GM23338 (cell line): ENCODE measurements around the gene LCN12.

Experiments
- CREB1 ChIP-seq: fragments of 250-450 bp; sonication (Bioruptor Pico); IDR thresholded peaks from 2 replicates; pipeline ENCODE4 v1.5.0; 2020; ENCODE audit warnings: low read depth, mild to moderate bottlenecking, moderate library complexity
- CTCF ChIP-seq, 2 experiments: fragments of 200-600 bp in 1 of 2; sonication (generic) in 1 of 2; conservative IDR thresholded peaks; 2 replicates each; pipeline versions ENCODE4 v1.5.1 to v1.6.1; 2016 to 2017; ENCODE audit warnings: antibody characterized with exemption in 2 of 2, low read depth in 2 of 2, mild to moderate bottlenecking in 2 of 2, moderate library complexity in 1 of 2
- ETS1 ChIP-seq: IDR thresholded peaks from 2 replicates; pipeline ENCODE4 v1.6.1; 2016; ENCODE audit warnings: antibody characterized with exemption
- EZH2 ChIP-seq: fragments of 200-600 bp; sonication (generic); IDR thresholded peaks from one replicate; pipeline ENCODE4 v1.8.0; 2017; ENCODE audit warnings: antibody characterized with exemption, mild to moderate bottlenecking, low read depth; ENCODE audit not compliant: unreplicated experiment
- EZH2phosphoT487 ChIP-seq: fragments of 200-600 bp; sonication (generic); IDR thresholded peaks from one replicate; pipeline ENCODE4 v1.8.1; 2018; ENCODE audit warnings: antibody characterized with exemption; ENCODE audit not compliant: unreplicated experiment
- JUNB ChIP-seq: IDR thresholded peaks from one replicate; pipeline ENCODE4 v1.6.1; 2016; ENCODE audit warnings: antibody characterized with exemption; ENCODE audit not compliant: unreplicated experiment
- NANOG ChIP-seq: IDR thresholded peaks from 2 replicates; pipeline ENCODE4 v1.6.1; 2016; ENCODE audit warnings: antibody characterized with exemption, borderline replicate concordance
- POLR2AphosphoS5 ChIP-seq: IDR thresholded peaks from 2 replicates; pipeline ENCODE4 v1.6.1; 2016; ENCODE audit warnings: antibody characterized with exemption, low read depth
- REST ChIP-seq: IDR thresholded peaks from one replicate; pipeline ENCODE4 v1.6.1; 2018; ENCODE audit warnings: antibody characterized with exemption; ENCODE audit not compliant: unreplicated experiment
- ZNF114 ChIP-seq: fragments of 250-450 bp; sonication (Bioruptor Pico); IDR thresholded peaks from 2 replicates; pipeline ENCODE4 v1.5.0; 2020; ENCODE audit warnings: mild to moderate bottlenecking, moderate library complexity

- TF ChIP-seq EZH2phosphoT487 (no peak), CTCF (conservative IDR thresholded peaks at IDR 0.05; ENCODE audit: low read depth in 2 of 2) (no peak), ZNF114 (CRISPR knock-in tag) (no peak), JUNB (no peak), EZH2 (no peak), CREB1 (CRISPR knock-in tag) (no peak), POLR2AphosphoS5 (no peak), REST (no peak), ETS1 (no peak), NANOG (no peak)
Measured at GRCh38 chr9:136957901-136958300, 5.8 kb downstream of the LCN12 start.
